Heart left ventricle (tissue), 13 donors: Measurements from ENCODE around the gene CYSRT1.

Experiments
- POLR2A ChIP-seq, 2 donors: fragments of 450-650 bp; IDR thresholded peaks; one replicate each; pipeline ENCODE4 v1.6.1; 2017; ENCODE audit warnings: antibody characterized with exemption in 2 of 2, mild to moderate bottlenecking in 2 of 2, moderate library complexity in 2 of 2
- TF ChIP-seq, protein P1 (sequence below), 12 donors: fragments of 200-600 bp; sonication (generic) in 4 of 12; IDR thresholded peaks; one replicate each; pipeline versions ENCODE4 v1.5.0 to v1.8.0; 2018 to 2022; ENCODE audit warnings: antibody characterized with exemption in 12 of 12, mild to moderate bottlenecking in 5 of 12
- donor health status: ischemic (EF 13 %, LVEDD 7.1; RV severe dilation, severe dysfunction).
- donor health status: DM: no; HTN: yes; CAD: no.
- donor health status: DM: no; HTN: no; CAD: no.
- donor health status: ischemic (EF 25% LVEDD 6.9; RV normal size, moderate dysfunction).
- donor health status: ischemic (EF 25% LVEDD 5.7; RV mildly dilated, moderate dysfunction).
- donor health status: ischemic (EF 35%, LVEDD 5.7; RV mildly dilated, moderate dysfunction).
- donor health status: nonischemic (EF 11% LVEDD 7.7; RV severe dilation, severe dysfunction).
- donor health status: DM: yes; HTN: yes; CAD: no.
- donor health status: PGD.
- donor health status: ischemic (EF 29% LVEDD 5.4; RV normal size, mild dysfunction).
- donor health status: nonischemic (EF 23%, LVEDD 6.1; RV moderate dilation, normal function).

DNA sequence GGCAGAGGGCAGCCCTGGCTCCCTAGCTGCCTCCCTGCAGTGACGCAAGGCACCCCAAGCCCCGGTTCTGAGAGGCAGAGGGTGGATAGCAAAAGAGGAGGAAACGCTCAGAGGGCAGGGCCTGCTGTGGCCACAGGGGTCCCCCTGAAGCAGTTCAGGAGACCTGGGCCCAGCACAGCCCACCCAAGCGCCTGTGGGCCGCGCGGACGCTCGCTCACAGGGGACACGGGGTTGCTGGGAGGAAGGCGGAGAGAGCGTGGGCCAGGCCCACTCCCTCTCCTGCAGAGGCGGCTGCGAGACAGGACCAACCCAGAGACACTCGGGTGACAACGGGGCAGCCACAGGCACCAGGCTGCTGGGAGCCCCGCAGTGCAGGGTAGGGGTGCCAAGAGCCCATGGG is 45.2 kb upstream of the CYSRT1 start:
- no peak for TF ChIP-seq POLR2A (IDR thresholded peaks at IDR 0.05)
- TF ChIP-seq, protein P1, sequence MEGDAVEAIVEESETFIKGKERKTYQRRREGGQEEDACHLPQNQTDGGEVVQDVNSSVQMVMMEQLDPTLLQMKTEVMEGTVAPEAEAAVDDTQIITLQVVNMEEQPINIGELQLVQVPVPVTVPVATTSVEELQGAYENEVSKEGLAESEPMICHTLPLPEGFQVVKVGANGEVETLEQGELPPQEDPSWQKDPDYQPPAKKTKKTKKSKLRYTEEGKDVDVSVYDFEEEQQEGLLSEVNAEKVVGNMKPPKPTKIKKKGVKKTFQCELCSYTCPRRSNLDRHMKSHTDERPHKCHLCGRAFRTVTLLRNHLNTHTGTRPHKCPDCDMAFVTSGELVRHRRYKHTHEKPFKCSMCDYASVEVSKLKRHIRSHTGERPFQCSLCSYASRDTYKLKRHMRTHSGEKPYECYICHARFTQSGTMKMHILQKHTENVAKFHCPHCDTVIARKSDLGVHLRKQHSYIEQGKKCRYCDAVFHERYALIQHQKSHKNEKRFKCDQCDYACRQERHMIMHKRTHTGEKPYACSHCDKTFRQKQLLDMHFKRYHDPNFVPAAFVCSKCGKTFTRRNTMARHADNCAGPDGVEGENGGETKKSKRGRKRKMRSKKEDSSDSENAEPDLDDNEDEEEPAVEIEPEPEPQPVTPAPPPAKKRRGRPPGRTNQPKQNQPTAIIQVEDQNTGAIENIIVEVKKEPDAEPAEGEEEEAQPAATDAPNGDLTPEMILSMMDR (IDR thresholded peaks at IDR 0.05) = no peak
